A549 (cell line): ENCODE data around the gene TREX2. TPM values are rescaled to one million over a fixed set of nuclear protein-coding genes. Genes with fewer than 3 reads are reported as not detected.

Source experiments
- ATAC-seq, 2 experiments: fragments of 200-7000 bp in 1 of 2; fragments of >200 bp in 1 of 2; cut with Nextera tagmentation in 1 of 2; cut with Tn5 transposase in 1 of 2; 3 replicates each; pipeline versions ENCODE4 v1.8.0 to v1.9.1; 2018 to 2020; ENCODE audit warnings: mild to moderate bottlenecking in 1 of 2, moderate library complexity in 1 of 2
- CTCF ChIA-PET: fragments of 300-600 bp; sonication (Branson Sonifier 250); formaldehyde crosslinking; extraction: SDS; loops from one replicate; lab custom pipeline; 2021; ENCODE audit warnings: antibody characterized with exemption, inconsistent platforms; lab: Yijun Ruan, JAX
- POLR2A ChIA-PET: fragments of 350-600 bp; formaldehyde crosslinking; extraction: SDS; loops from one replicate; lab custom pipeline; 2021; ENCODE audit warnings: antibody characterized with exemption, inconsistent platforms; lab: Yijun Ruan, JAX
- DNase-seq, 2 experiments: peaks; one replicate each; pipeline versions ENCODE4 v3.0.0 to v3.0.0-alpha.2; 2011 to 2016; ENCODE audit warnings: low read depth in 1 of 2, low spot score in 1 of 2
- FAIRE-seq: peaks from 2 replicates; lab custom pipeline; 2011; peaks lifted over from hg19 to GRCh38; lab: Jason Lieb, UNC
- H3K27ac ChIP-seq, 2 experiments: fragments of >200 bp; sonication (Bioruptor Twin); formaldehyde crosslinking; 3 replicates each; pipeline ENCODE4 v1.5.1; 2016 to 2017
- H3K4me1 ChIP-seq: fragments of >200 bp; sonication (Bioruptor Twin); formaldehyde crosslinking; 3 replicates; pipeline ENCODE4 v1.6.1; 2016
- H3K4me2 ChIP-seq: fragments of >200 bp; sonication (Bioruptor Twin); formaldehyde crosslinking; 3 replicates; pipeline ENCODE4 v1.6.1; 2016
- H3K4me3 ChIP-seq: fragments of >200 bp; sonication (Bioruptor Twin); formaldehyde crosslinking; 3 replicates; pipeline ENCODE4 v1.5.1; 2016
- H3K9me3 ChIP-seq: fragments of >200 bp; sonication (Bioruptor Twin); formaldehyde crosslinking; 3 replicates; pipeline ENCODE4 v1.6.1; 2016
- BHLHE40 ChIP-seq: IDR thresholded peaks from 2 replicates; pipeline ENCODE4 v1.6.1; 2012; ENCODE audit warnings: low read depth, low read length, inconsistent platforms
- CBX8 ChIP-seq: fragments of 200-600 bp; sonication (generic); IDR thresholded peaks from 2 replicates; pipeline ENCODE4 v1.6.1; 2016
- CHD2 ChIP-seq: fragments of 150-350 bp; IDR thresholded peaks from 2 replicates; pipeline ENCODE4 v1.6.1; 2014; ENCODE audit warnings: low read length; ENCODE audit not compliant: partially characterized antibody
- CHD4 ChIP-seq: fragments of 200-600 bp; sonication (generic); IDR thresholded peaks from 2 replicates; pipeline ENCODE4 v1.6.1; 2016; ENCODE audit warnings: antibody characterized with exemption, mild to moderate bottlenecking, borderline replicate concordance
- EP300 ChIP-seq, 2 experiments: fragments of >200 bp; sonication (Bioruptor Twin); formaldehyde crosslinking; IDR thresholded peaks; 2 replicates in 1 of 2; 3 replicates in 1 of 2; pipeline ENCODE4 v1.6.1; 2016 to 2017
- GATA3 ChIP-seq: IDR thresholded peaks from 2 replicates; pipeline ENCODE4 v1.6.1; 2012; ENCODE audit warnings: borderline replicate concordance
- HDAC2 ChIP-seq: fragments of 200-600 bp; sonication (generic); IDR thresholded peaks from 2 replicates; pipeline ENCODE4 v1.6.1; 2016
- HEYL ChIP-seq: fragments of 250-450 bp; sonication (Bioruptor Pico); IDR thresholded peaks from 2 replicates; pipeline ENCODE4 v1.8.0; 2021; ENCODE audit warnings: mild to moderate bottlenecking, moderate library complexity
- HOXB13 ChIP-seq: fragments of 250-450 bp; sonication (Bioruptor Pico); IDR thresholded peaks from 2 replicates; pipeline ENCODE4 v1.5.0; 2020; ENCODE audit warnings: low read depth, mild to moderate bottlenecking, moderate library complexity
- JUN ChIP-seq, 2 experiments: fragments of >200 bp; sonication (Bioruptor Twin); formaldehyde crosslinking; IDR thresholded peaks; 2 replicates in 1 of 2; 3 replicates in 1 of 2; pipeline ENCODE4 v1.6.1; 2016 to 2017
- KDM1A ChIP-seq: fragments of 200-600 bp; sonication (generic); IDR thresholded peaks from 2 replicates; pipeline ENCODE4 v1.6.1; 2016; ENCODE audit warnings: low read depth, mild to moderate bottlenecking
- KDM5A ChIP-seq: fragments of 200-600 bp; sonication (generic); IDR thresholded peaks from 2 replicates; pipeline ENCODE4 v1.6.1; 2016; ENCODE audit warnings: antibody characterized with exemption, mild to moderate bottlenecking
- MAFK ChIP-seq: fragments of 450-650 bp; IDR thresholded peaks from 2 replicates; pipeline ENCODE4 v1.6.1; 2014; ENCODE audit not compliant: partially characterized antibody
- MAX ChIP-seq: IDR thresholded peaks from 2 replicates; pipeline ENCODE4 v1.6.1; 2012
- MYC ChIP-seq: IDR thresholded peaks from 2 replicates; pipeline ENCODE4 v1.6.1; 2012; ENCODE audit warnings: mild to moderate bottlenecking, inconsistent platforms, low read length, improper control_type of control experiment, borderline replicate concordance
- NPAS2 ChIP-seq: fragments of 250-450 bp; sonication (Bioruptor Pico); IDR thresholded peaks from 2 replicates; pipeline ENCODE4 v1.8.0; 2022; ENCODE audit warnings: mild to moderate bottlenecking, moderate library complexity, borderline replicate concordance
- NR3C1 ChIP-seq: fragments of >200 bp; sonication (Bioruptor Twin); formaldehyde crosslinking; IDR thresholded peaks from 3 replicates; pipeline ENCODE4 v1.6.1; 2017
- PBX3 ChIP-seq: IDR thresholded peaks from 2 replicates; pipeline ENCODE4 v1.6.1; 2012
- POLR2A ChIP-seq: IDR thresholded peaks from 2 replicates; pipeline ENCODE4 v1.6.1; 2012; ENCODE audit warnings: mild to moderate bottlenecking, low read length
- RARB ChIP-seq: fragments of 250-450 bp; sonication (Bioruptor Pico); IDR thresholded peaks from 2 replicates; pipeline ENCODE4 v1.8.0; 2021; ENCODE audit warnings: mild to moderate bottlenecking, moderate library complexity
- RFX5 ChIP-seq: fragments of 450-650 bp; IDR thresholded peaks from 2 replicates; pipeline ENCODE4 v1.7.1; 2014; ENCODE audit warnings: antibody characterized with exemption, mild to moderate bottlenecking, moderate library complexity
- RNF2 ChIP-seq: fragments of 200-600 bp; sonication (generic); IDR thresholded peaks from 2 replicates; pipeline ENCODE4 v1.6.1; 2016; ENCODE audit warnings: low read depth, mild to moderate bottlenecking, antibody characterized with exemption, moderate library complexity, borderline replicate concordance
- ZC3H11A ChIP-seq: fragments of 450-650 bp; IDR thresholded peaks from 2 replicates; pipeline ENCODE4 v1.6.1; 2014; ENCODE audit warnings: antibody characterized with exemption, mild to moderate bottlenecking
- ZFP36 ChIP-seq: fragments of 450-650 bp; IDR thresholded peaks from 2 replicates; pipeline ENCODE4 v1.6.1; 2014; ENCODE audit warnings: borderline replicate concordance; ENCODE audit not compliant: partially characterized antibody
- WGBS: methylation state at CpG from one replicate; pipeline ENCODE4 v1.1.6; 2017; ENCODE audit errors: missing lambda C conversion rate; 5-methylcytosine and 5-hydroxymethylcytosine counted together
- polyA plus RNA-seq, 4 experiments: library from polyadenylated mRNA; depleted of rRNA in 3 of 4; stranded (reverse); fragments of >200 nt; fragmentation: RNase III in 1 of 4; extraction: RNeasy Plus Mini Kit Qiagen cat#74134 plus additional on column Dnase treatment in 1 of 4; gene quantifications; 2 replicates in 3 of 4; 3 replicates in 1 of 4; pipeline ENCODE4 v1.2.3, GENCODE V29; 2011 to 2017
- TF ChIP-seq, protein P1 (sequence below): fragments of 450-650 bp; IDR thresholded peaks from 2 replicates; pipeline ENCODE4 v1.6.1; 2014; ENCODE audit warnings: antibody characterized with exemption
- TF ChIP-seq, protein P2 (sequence below): fragments of 200-600 bp; sonication (generic); IDR thresholded peaks from 2 replicates; pipeline ENCODE4 v1.6.1; 2016; ENCODE audit warnings: antibody characterized with exemption, mild to moderate bottlenecking, moderate library complexity
- TF ChIP-seq, protein P3 (sequence below): fragments of >200 bp; sonication (Bioruptor Twin); formaldehyde crosslinking; IDR thresholded peaks from 3 replicates; pipeline ENCODE4 v1.5.1; 2016

TREX2 gene
- polyA plus RNA-seq, 2 of the 4 experiments (the other 2 are of a cell fraction) = 0.27 to 0.99 TPM

GRCh38 chrX:153441981-153442380 lies 3.9 kb downstream of the TREX2 start:
- POLR2A ChIA-PET = no interaction called here
- Histone ChIP-seq H3K4me3 (no peak overlapping the region), H3K4me2 (no peak overlapping the region), H3K9me3 (no peaks in the 10 kb centered on the region)
- FAIRE-seq = no peak
- CTCF ChIA-PET = no interaction called here
- no peak for DNase-seq
- TF ChIP-seq MAX (no peak), RARB (CRISPR knock-in tag) (no peak), MYC (no peak), HEYL (CRISPR knock-in tag) (no peak), NPAS2 (CRISPR knock-in tag) (no peak), CHD2 (no peak), PBX3 (no peak), ZFP36 (no peak), KDM5A (no peak), NR3C1 (no peak), HOXB13 (CRISPR knock-in tag) (no peak), RNF2 (no peak), ZC3H11A (no peak)
- TF ChIP-seq, all 56 proteins: peak for 0
- ATAC-seq = no peak
- Histone ChIP-seq H3K27ac (no peak overlapping the region), H3K4me1 (no peaks in the 10 kb centered on the region)
- 74% methylated on average over 9 of the region's 9 CpGs for WGBS

DNA sequence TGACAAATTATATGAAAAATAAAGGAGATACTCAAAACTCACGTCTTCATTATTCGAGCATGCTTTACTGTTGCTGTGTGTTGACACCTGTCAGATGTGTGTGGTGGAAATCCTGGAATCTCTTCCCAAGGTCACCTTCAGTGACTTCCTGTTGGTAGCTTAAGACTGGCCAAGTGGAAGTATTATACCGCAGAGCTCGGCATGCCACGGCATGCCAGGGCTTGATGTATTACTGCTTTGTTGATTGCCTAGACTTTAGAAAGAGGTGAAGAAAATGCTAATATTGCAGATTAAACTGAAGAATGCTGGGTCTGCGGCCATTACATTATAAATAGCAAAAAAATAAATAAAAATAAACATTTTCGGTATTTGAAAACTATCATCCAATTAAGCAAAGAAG lies 4.6 kb downstream of the TREX2 start:
- no peak for TF ChIP-seq CHD4
- no peak for TF ChIP-seq PBX3
- no peak for TF ChIP-seq BHLHE40
- TF ChIP-seq KDM1A = no peak
- no peak for TF ChIP-seq HEYL (CRISPR knock-in tag)
- TF ChIP-seq, protein P1, sequence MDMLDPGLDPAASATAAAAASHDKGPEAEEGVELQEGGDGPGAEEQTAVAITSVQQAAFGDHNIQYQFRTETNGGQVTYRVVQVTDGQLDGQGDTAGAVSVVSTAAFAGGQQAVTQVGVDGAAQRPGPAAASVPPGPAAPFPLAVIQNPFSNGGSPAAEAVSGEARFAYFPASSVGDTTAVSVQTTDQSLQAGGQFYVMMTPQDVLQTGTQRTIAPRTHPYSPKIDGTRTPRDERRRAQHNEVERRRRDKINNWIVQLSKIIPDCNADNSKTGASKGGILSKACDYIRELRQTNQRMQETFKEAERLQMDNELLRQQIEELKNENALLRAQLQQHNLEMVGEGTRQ = no peak
- no peak for TF ChIP-seq RNF2
- TF ChIP-seq RFX5 = no peak
- no peak for TF ChIP-seq POLR2A
- TF ChIP-seq GATA3 = no peak
- no peak for TF ChIP-seq CHD2
- TF ChIP-seq JUN (IDR thresholded peaks at IDR 0.05) = no peak
- TF ChIP-seq HDAC2 = no peak
- TF ChIP-seq CBX8 = no peak
- TF ChIP-seq MAFK = no peak
- TF ChIP-seq, protein P2, sequence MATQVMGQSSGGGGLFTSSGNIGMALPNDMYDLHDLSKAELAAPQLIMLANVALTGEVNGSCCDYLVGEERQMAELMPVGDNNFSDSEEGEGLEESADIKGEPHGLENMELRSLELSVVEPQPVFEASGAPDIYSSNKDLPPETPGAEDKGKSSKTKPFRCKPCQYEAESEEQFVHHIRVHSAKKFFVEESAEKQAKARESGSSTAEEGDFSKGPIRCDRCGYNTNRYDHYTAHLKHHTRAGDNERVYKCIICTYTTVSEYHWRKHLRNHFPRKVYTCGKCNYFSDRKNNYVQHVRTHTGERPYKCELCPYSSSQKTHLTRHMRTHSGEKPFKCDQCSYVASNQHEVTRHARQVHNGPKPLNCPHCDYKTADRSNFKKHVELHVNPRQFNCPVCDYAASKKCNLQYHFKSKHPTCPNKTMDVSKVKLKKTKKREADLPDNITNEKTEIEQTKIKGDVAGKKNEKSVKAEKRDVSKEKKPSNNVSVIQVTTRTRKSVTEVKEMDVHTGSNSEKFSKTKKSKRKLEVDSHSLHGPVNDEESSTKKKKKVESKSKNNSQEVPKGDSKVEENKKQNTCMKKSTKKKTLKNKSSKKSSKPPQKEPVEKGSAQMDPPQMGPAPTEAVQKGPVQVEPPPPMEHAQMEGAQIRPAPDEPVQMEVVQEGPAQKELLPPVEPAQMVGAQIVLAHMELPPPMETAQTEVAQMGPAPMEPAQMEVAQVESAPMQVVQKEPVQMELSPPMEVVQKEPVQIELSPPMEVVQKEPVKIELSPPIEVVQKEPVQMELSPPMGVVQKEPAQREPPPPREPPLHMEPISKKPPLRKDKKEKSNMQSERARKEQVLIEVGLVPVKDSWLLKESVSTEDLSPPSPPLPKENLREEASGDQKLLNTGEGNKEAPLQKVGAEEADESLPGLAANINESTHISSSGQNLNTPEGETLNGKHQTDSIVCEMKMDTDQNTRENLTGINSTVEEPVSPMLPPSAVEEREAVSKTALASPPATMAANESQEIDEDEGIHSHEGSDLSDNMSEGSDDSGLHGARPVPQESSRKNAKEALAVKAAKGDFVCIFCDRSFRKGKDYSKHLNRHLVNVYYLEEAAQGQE = no peak
- no peak for TF ChIP-seq EP300 (IDR thresholded peaks at IDR 0.05)
- TF ChIP-seq, protein P3, sequence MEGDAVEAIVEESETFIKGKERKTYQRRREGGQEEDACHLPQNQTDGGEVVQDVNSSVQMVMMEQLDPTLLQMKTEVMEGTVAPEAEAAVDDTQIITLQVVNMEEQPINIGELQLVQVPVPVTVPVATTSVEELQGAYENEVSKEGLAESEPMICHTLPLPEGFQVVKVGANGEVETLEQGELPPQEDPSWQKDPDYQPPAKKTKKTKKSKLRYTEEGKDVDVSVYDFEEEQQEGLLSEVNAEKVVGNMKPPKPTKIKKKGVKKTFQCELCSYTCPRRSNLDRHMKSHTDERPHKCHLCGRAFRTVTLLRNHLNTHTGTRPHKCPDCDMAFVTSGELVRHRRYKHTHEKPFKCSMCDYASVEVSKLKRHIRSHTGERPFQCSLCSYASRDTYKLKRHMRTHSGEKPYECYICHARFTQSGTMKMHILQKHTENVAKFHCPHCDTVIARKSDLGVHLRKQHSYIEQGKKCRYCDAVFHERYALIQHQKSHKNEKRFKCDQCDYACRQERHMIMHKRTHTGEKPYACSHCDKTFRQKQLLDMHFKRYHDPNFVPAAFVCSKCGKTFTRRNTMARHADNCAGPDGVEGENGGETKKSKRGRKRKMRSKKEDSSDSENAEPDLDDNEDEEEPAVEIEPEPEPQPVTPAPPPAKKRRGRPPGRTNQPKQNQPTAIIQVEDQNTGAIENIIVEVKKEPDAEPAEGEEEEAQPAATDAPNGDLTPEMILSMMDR = no peak
- Histone ChIP-seq H3K4me3 (no peak overlapping the region), H3K27ac (no peak overlapping the region), H3K4me1 (no peaks in the 10 kb centered on the region), H3K4me2 (no peak overlapping the region), H3K9me3 (no peaks in the 10 kb centered on the region)
- ATAC-seq (no peak), FAIRE-seq (no peak), DNase-seq (no peak)
- WGBS = 45% methylated on average over 7 of the region's 7 CpGs
- ChIA-PET CTCF (interaction anchor here (1.3 to 1.5 kb wide), 2 partner anchors 42 to 409 kb away, joined by 3 to 4 read pairs; no protein-coding TSS in a partner anchor), POLR2A (no interaction called here)
